NK-92 (cell line): ENCODE measurements around the gene RAB33B.
"Not testable (repeated sequence)": the region's sequence is repeated elsewhere in the genome, so short reads cannot be mapped to it uniquely, and the experiment has no call there.

Source experiments
- DNase-seq: peaks from one replicate; lab custom pipeline; 2025; ENCODE audit not compliant: unreplicated experiment; lab: John Stamatoyannopoulos, UW

RAB33B gene

GRCh38 chr4:139461022-139461628 lies 7.2 kb downstream of the RAB33B start:
- DNase-seq = no peak

GRCh38 chr4:139464512-139464911 lies 10.6 kb downstream of the RAB33B start:
- not testable (repeated sequence) for DNase-seq

- no peak for DNase-seq
Observed at GRCh38 chr4:139465922-139466321, 12.0 kb downstream of the RAB33B start.

- not testable (repeated sequence) for DNase-seq
Observed at GRCh38 chr4:139468756-139469155, 14.8 kb downstream of the RAB33B start.

- DNase-seq = no peak
Observed at GRCh38 chr4:139469216-139469615, 15.3 kb downstream of the RAB33B start.

- DNase-seq = no peak
Observed at GRCh38 chr4:139469869-139470268, 15.9 kb downstream of the RAB33B start.

- DNase-seq = no peak
Observed at GRCh38 chr4:139470295-139470694, 16.4 kb downstream of the RAB33B start.

- DNase-seq = no peak
Observed at GRCh38 chr4:139470997-139471665, 17.2 kb downstream of the RAB33B start.

GRCh38 chr4:139472852-139473251 lies 18.9 kb downstream of the RAB33B start:
- no peak for DNase-seq

- DNase-seq = no peak
Observed at GRCh38 chr4:139476363-139476762, 22.4 kb downstream of the RAB33B start.

- no peak for DNase-seq
Observed at GRCh38 chr4:139481465-139481864, 27.5 kb downstream of the RAB33B start.

- DNase-seq = no peak
Observed at GRCh38 chr4:139483000-139483399, 29.1 kb downstream of the RAB33B start.

GRCh38 chr4:139484783-139485311 lies 30.9 kb downstream of the RAB33B start:
- DNase-seq = no peak

- DNase-seq = no peak
Observed at GRCh38 chr4:139488442-139488841, 34.5 kb downstream of the RAB33B start.

- no peak for DNase-seq
Observed at GRCh38 chr4:139489638-139490037, 35.7 kb downstream of the RAB33B start.

- no peak for DNase-seq
Observed at GRCh38 chr4:139492429-139492828, 38.5 kb downstream of the RAB33B start.

- DNase-seq = no peak
Observed at GRCh38 chr4:139493176-139493575, 39.3 kb downstream of the RAB33B start.

- DNase-seq = no peak
Observed at GRCh38 chr4:139499186-139499585, 45.3 kb downstream of the RAB33B start.

- DNase-seq = no peak
Observed at GRCh38 chr4:139501117-139501516, 47.2 kb downstream of the RAB33B start.

GRCh38 chr4:139501527-139501926 lies 47.6 kb downstream of the RAB33B start:
- DNase-seq = no peak

- no peak for DNase-seq
Observed at GRCh38 chr4:139501927-139502899, 48.3 kb downstream of the RAB33B start.
